Common myeloid progenitor, CD34-positive (primary cell): Measurements from ENCODE around the gene RYR2.

ENCODE experiments used
- CTCF ChIA-PET: fragments of 350-600 bp; sonication (Branson Sonifier 250); formaldehyde crosslinking; loops from one replicate; lab custom pipeline; 2021; ENCODE audit warnings: antibody characterized with exemption; lab: Charles Lee
- POLR2A ChIA-PET: fragments of 350-600 bp; sonication (Branson Sonifier 250); formaldehyde crosslinking; loops from one replicate; lab custom pipeline; 2021; ENCODE audit warnings: antibody characterized with exemption; lab: Charles Lee
- DNase-seq, 3 donors: peaks; one replicate each; pipeline versions ENCODE4 v3.0.0 to v3.0.0-alpha.2; 2013
- H3K27ac ChIP-seq, 2 experiments: 1 replicate in 1 of 2; 2 replicates in 1 of 2; pipeline ENCODE4 v1.7.0; 2013; ENCODE audit warnings: inconsistent platforms in 2 of 2, low read length in 2 of 2, mild to moderate bottlenecking in 2 of 2, low read depth in 1 of 2, moderate library complexity in 1 of 2; ENCODE audit not compliant: severe bottlenecking in 2 of 2, insufficient read depth in 1 of 2, poor library complexity in 1 of 2
- H3K27me3 ChIP-seq, 5 experiments: replicated peaks in 2 of 5; 1 replicate in 3 of 5; 2 replicates in 2 of 5; pipeline versions ENCODE4 v1.6.1 to v1.7.0; 2013; ENCODE audit warnings: low read length in 4 of 5, mild to moderate bottlenecking in 2 of 5, moderate library complexity in 2 of 5, inconsistent platforms in 1 of 5; ENCODE audit not compliant: insufficient read depth in 5 of 5, control insufficient read depth in 4 of 5
- H3K36me3 ChIP-seq, 4 experiments: 1 replicate in 2 of 4; 2 replicates in 2 of 4; pipeline versions ENCODE4 v1.6.1 to v1.7.0; 2013; ENCODE audit warnings: low read length in 3 of 4, control low read depth in 1 of 4, mild to moderate bottlenecking in 1 of 4; ENCODE audit not compliant: control insufficient read depth in 4 of 4, insufficient read depth in 4 of 4
- H3K4me1 ChIP-seq, 4 experiments: 1 replicate in 3 of 4; 2 replicates in 1 of 4; pipeline versions ENCODE4 v1.6.1 to v1.7.1; 2013; ENCODE audit warnings: low read length in 3 of 4, mild to moderate bottlenecking in 3 of 4, control low read depth in 1 of 4, inconsistent platforms in 1 of 4, moderate library complexity in 1 of 4; ENCODE audit not compliant: control insufficient read depth in 4 of 4, insufficient read depth in 4 of 4; ENCODE audit errors: control extremely low read depth in 1 of 4
- H3K4me3 ChIP-seq, 7 experiments: 1 replicate in 4 of 7; 2 replicates in 3 of 7; pipeline versions ENCODE4 v1.5.1 to v1.7.0; 2013; ENCODE audit warnings: mild to moderate bottlenecking in 7 of 7, low read length in 6 of 7, moderate library complexity in 6 of 7, inconsistent platforms in 2 of 7, low read depth in 2 of 7, control low read depth in 1 of 7; ENCODE audit not compliant: insufficient read depth in 4 of 7, control insufficient read depth in 1 of 7; ENCODE audit errors: extremely low read depth in 1 of 7
- H3K9me3 ChIP-seq, 5 experiments: 1 replicate in 4 of 5; 2 replicates in 1 of 5; pipeline versions ENCODE4 v1.6.1 to v1.7.1; 2013; ENCODE audit warnings: low read length in 4 of 5, mild to moderate bottlenecking in 2 of 5, inconsistent platforms in 1 of 5, low read depth in 1 of 5, moderate library complexity in 1 of 5; ENCODE audit not compliant: control insufficient read depth in 4 of 5, insufficient read depth in 2 of 5; ENCODE audit errors: control extremely low read depth in 1 of 5
- WGBS: methylation state at CpG from one replicate; pipeline ENCODE4 v1.1.5; 2013; ENCODE audit not compliant: insufficient coverage; 5-methylcytosine and 5-hydroxymethylcytosine counted together

Gene RYR2

DNA sequence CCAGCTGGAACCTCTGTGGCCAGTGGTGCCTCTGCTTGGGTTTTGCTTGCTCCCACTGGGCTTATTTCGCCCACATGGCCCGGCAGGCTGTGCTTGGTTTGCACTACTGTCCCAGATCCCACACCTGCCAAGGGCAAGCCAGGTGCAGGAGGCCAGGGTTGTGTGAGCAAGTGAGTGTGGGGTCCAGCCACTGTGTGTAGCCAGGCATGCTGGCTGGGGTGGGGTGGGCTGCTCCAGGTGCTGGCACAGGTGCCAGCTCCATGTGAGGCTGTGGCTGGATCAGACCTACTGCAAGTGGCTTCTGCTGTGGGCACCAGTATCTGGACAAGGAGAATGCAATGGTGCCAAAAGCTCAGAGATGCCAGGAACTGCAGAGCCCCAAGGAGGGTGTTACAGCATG, 28.5 kb downstream of the RYR2 start:
- POLR2A ChIA-PET, result no interaction called here
- Histone ChIP-seq H3K4me3 (no peak overlapping the region), H3K27ac (no peak overlapping the region), H3K36me3 (no peaks in the 10 kb centered on the region), H3K9me3 (no peaks in the 10 kb centered on the region), H3K4me1 (no peaks in the 10 kb centered on the region), H3K27me3 (no peaks in the 10 kb centered on the region)
- 92% methylated on average over 2 of the region's 2 CpGs for WGBS
- CTCF ChIA-PET, result no interaction called here
- DNase-seq, result no peak

DNA sequence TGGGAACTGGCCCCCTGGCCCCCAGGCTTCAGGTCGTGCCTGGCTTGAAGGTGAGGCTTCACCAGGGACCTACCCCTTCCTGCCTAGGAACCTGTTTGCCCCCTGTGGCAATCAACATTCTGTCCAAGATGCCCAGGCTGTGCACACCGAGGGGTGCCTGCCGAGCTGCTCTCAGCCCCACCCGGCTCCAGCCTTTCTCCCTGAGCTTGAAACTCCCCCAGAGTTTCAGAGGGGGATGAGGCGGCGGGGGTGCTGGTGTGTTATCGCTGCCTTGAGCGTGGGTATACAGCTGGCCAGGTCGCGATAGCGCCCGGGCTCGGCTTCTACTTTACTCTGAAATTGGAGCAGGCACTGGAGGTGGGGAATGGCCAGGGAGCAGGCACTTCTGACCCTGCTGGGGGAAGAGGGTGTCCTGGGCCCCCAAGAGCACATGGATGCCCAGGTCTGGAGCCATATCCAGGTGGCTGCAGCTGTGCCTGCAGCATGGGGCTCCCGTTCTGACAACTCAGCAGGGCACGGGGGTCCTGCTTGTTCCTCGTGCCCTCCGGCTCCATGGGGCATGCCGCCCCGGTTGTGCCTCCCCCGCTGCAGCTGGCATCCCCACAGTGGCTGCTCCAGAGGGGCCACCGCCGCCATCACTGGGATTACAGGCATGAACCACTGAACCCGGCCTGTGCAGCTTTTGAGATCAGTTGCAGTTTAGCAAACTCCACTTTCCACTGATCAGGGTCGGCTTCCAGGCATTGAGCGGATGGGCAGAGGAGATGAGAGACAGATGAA, 29.8 kb downstream of the RYR2 start:
- no peaks in the 10 kb centered on the region for H3K4me1 ChIP-seq
- no peak for DNase-seq
- 95% methylated on average over 18 of the region's 25 CpGs for WGBS

DNA sequence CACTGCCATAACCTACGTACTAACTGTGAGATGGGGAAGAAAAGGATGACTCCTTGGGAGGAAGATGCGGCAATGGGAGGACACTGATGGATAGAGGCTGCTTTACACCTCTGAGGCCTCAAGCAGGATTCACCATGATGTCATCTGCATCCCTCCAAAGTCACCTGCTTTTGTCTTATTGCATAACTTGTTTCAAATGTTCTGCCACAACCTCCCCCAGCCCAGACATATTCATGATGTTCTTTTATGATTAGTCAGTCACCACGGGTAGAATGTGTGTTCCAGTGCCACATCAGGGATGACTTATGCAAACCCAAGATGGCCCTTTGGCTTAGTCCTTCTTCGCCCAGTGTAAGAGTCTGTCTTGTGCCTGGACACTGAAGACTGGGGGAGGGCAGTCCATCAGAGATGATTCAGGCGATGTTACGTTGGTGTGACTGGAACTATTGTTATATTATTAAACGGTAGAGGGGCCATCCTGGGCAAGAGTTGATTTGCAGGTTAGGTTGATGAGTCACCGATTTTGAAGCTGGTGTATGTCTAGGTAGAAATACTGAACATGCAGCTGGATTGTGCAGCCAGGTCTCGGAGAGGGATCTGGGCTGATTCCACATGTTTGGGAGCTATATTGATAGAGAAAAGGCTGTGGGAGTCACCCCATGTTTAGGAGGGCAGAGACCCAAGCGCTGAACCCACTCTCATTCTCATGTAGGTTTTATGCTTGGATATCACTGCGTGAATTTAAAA, 32.6 kb downstream of the RYR2 start:
- H3K36me3 ChIP-seq, result no peaks in the 10 kb centered on the region
- DNase-seq, result no peak
- no peak overlapping the region for H3K27ac ChIP-seq
- no peak overlapping the region for H3K4me3 ChIP-seq
- no peaks in the 10 kb centered on the region for H3K27me3 ChIP-seq
- CTCF ChIA-PET, result no interaction called here
- H3K9me3 ChIP-seq, result no peaks in the 10 kb centered on the region
- POLR2A ChIA-PET, result no interaction called here
- no peaks in the 10 kb centered on the region for H3K4me1 ChIP-seq
- WGBS, result 94% methylated on average over 11 of the region's 11 CpGs

More for the DNA sequence above, 29.8 kb downstream of the RYR2 start:
- no peaks in the 10 kb centered on the region for H3K9me3 ChIP-seq
- H3K4me3 ChIP-seq, result no peak overlapping the region
- H3K27ac ChIP-seq, result no peak overlapping the region
- CTCF ChIA-PET, result no interaction called here
- no peaks in the 10 kb centered on the region for H3K27me3 ChIP-seq
- no peaks in the 10 kb centered on the region for H3K36me3 ChIP-seq
- POLR2A ChIA-PET, result no interaction called here

DNA sequence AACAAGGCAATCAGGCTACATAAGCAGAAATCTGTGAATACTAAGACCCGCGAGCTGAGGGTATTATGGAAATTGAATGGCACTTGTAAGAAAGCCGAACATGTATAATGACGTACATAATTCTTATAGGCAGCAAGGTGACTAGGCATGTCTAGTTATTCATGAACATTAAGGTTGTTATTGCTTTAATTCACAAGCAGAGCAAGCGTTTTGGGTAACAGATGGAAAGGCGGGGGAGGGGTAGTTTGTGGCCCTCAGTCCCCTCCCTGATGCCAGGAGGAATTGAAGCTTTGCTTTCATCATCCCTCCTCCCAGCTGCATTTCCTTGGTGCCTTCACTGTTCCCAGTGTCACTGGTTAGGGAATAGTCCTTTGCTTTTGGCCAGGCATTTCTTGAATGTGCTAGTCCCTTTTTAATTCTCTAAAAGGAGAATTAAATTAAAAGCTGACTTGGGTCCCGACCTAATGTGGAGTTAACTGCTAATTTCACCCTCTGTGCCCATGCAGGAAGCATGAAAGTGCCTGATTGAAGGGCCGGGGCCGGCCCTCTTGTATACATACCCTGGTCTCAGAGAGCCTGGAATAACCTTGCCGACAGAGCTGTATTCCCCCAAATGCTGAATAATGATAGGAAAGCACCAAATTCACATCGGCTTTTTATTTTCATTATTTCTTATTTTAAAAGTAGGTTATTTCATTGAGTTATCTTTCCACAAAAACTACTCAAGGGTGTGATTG, 42.5 kb downstream of the RYR2 start:
- Histone ChIP-seq H3K4me1 (no peaks in the 10 kb centered on the region), H3K27me3 (no peaks in the 10 kb centered on the region), H3K27ac (no peak overlapping the region), H3K36me3 (no peaks in the 10 kb centered on the region), H3K4me3 (no peak overlapping the region), H3K9me3 (no peaks in the 10 kb centered on the region)
- no peak for DNase-seq
- CTCF ChIA-PET, result no interaction called here
- POLR2A ChIA-PET, result no interaction called here
- 63% methylated on average over 9 of the region's 11 CpGs for WGBS

DNA sequence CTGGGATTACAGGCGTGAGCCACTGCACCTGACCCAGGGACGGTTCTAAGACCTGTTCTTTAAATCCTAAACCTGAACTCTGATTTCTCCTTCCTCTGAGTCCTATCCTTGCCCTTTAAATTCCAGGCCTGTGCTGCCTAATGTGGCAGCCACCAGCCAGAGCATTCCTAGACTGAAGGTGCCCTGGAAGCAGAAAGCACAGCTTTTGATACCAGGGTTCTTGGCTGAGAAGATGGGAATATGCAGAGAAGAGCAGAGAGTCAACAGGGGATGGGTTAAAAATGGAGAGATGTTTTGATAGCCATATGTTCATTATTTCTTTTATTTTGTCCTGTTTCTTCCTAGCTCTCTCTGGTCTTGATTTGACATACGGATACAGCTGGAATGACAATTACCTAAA, 49.7 kb downstream of the RYR2 start:
- POLR2A ChIA-PET, result no interaction called here
- WGBS, result 100% methylated on average over 2 of the region's 3 CpGs

DNA sequence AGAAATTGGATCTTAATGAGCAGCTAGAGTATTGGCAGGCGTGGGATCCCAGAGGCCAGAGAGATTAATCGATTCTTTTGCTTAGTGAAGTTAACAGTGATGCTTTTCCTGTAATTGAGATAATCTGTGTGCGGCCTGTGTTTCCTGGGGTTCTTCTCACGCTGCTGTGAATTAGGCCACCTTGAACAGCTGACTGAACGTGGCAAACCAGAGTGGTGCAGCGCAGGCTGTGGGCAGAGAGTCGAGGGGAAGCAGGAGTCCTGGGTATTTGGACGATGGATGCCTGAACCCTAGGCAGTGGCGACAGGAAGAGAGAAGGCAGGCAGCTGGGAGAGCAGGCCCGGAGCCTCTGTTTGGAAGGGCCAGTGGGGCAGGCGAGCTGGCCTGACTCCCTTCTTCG, 51.7 kb downstream of the RYR2 start:
- ChIA-PET POLR2A (no interaction called here), CTCF (no interaction called here)
- no peak for DNase-seq
- Histone ChIP-seq H3K27me3 (no peaks in the 10 kb centered on the region), H3K4me1 (no peaks in the 10 kb centered on the region), H3K9me3 (no peaks in the 10 kb centered on the region), H3K4me3 (no peak overlapping the region), H3K36me3 (no peaks in the 10 kb centered on the region), H3K27ac (no peak overlapping the region)
- WGBS, result 84% methylated on average over 11 of the region's 12 CpGs

More for the DNA sequence above, 49.7 kb downstream of the RYR2 start:
- Histone ChIP-seq H3K4me1 (no peaks in the 10 kb centered on the region), H3K4me3 (no peak overlapping the region), H3K27me3 (no peaks in the 10 kb centered on the region), H3K27ac (no peak overlapping the region), H3K36me3 (no peaks in the 10 kb centered on the region), H3K9me3 (no peaks in the 10 kb centered on the region)
- CTCF ChIA-PET, result no interaction called here
- no peak for DNase-seq

DNA sequence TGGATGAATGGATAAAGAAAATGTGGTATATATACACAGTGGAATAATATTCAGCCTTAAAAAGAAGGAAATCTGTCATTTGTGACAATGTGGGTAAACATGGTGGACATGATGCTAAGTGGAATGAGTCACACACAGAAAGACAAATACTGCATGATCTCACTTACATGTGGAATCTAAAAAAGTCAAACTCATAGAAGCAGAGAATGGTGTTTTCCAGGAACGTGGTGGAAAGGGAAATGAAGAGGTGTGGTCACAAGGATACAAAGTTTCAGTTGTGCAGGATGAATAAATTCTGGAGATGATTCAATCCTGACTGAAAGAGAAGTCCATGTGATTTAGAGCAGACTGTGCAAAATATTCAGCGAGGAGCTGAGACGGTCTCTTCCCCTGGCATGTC, 56.6 kb downstream of the RYR2 start:
- ChIA-PET CTCF (no interaction called here), POLR2A (no interaction called here)
- Histone ChIP-seq H3K27me3 (no peaks in the 10 kb centered on the region), H3K27ac (no peak overlapping the region), H3K36me3 (no peaks in the 10 kb centered on the region), H3K4me3 (no peak overlapping the region), H3K4me1 (no peaks in the 10 kb centered on the region), H3K9me3 (peaks cover 0 to 2% (median 0%) of the 10 kb centered on the region in 5 experiments)
- no peak for DNase-seq
- WGBS, result 88% methylated on average over 3 of the region's 3 CpGs
